PFSK-1 (cell line): ENCODE data around the gene GNAO1.

Experiments used
- FOXP2 ChIP-seq: optimal IDR thresholded peaks from 2 replicates; pipeline ENCODE3; 2011; ENCODE audit warnings: borderline replicate concordance, control low read depth, inconsistent platforms; ENCODE audit not compliant: insufficient read depth; ENCODE audit errors: extremely low read length, extremely low read depth
- POLR2AphosphoS5 ChIP-seq: IDR thresholded peaks from 2 replicates; pipeline ENCODE4 v1.6.1; 2012; ENCODE audit warnings: low read depth, mild to moderate bottlenecking, control low read depth, low read length, moderate library complexity
- SIN3A ChIP-seq: IDR thresholded peaks from 2 replicates; pipeline ENCODE4 v1.6.1; 2012; ENCODE audit warnings: mild to moderate bottlenecking, low read length, moderate library complexity, borderline replicate concordance; ENCODE audit not compliant: insufficient read depth
- TAF1 ChIP-seq: IDR thresholded peaks from 2 replicates; pipeline ENCODE4 v1.6.1; 2012; ENCODE audit warnings: low read length, control low read depth, borderline replicate concordance; ENCODE audit not compliant: insufficient read depth
- TF ChIP-seq, protein P1 (sequence below), 2 experiments: IDR thresholded peaks; 2 replicates each; pipeline versions ENCODE4 v1.6.1 to v1.8.0; 2011 to 2012; ENCODE audit warnings: low read depth in 2 of 2, low read length in 2 of 2, control low read depth in 1 of 2, inconsistent platforms in 1 of 2, mild to moderate bottlenecking in 1 of 2, moderate library complexity in 1 of 2; ENCODE audit not compliant: insufficient read depth in 1 of 2

GRCh38 chr16:56258508-56259424 lies 67.5 kb downstream of the GNAO1 start:
- TF ChIP-seq TAF1: no peak
- no peak for TF ChIP-seq POLR2AphosphoS5
- TF ChIP-seq SIN3A: no peak
- no peak for TF ChIP-seq FOXP2
- TF ChIP-seq, protein P1, sequence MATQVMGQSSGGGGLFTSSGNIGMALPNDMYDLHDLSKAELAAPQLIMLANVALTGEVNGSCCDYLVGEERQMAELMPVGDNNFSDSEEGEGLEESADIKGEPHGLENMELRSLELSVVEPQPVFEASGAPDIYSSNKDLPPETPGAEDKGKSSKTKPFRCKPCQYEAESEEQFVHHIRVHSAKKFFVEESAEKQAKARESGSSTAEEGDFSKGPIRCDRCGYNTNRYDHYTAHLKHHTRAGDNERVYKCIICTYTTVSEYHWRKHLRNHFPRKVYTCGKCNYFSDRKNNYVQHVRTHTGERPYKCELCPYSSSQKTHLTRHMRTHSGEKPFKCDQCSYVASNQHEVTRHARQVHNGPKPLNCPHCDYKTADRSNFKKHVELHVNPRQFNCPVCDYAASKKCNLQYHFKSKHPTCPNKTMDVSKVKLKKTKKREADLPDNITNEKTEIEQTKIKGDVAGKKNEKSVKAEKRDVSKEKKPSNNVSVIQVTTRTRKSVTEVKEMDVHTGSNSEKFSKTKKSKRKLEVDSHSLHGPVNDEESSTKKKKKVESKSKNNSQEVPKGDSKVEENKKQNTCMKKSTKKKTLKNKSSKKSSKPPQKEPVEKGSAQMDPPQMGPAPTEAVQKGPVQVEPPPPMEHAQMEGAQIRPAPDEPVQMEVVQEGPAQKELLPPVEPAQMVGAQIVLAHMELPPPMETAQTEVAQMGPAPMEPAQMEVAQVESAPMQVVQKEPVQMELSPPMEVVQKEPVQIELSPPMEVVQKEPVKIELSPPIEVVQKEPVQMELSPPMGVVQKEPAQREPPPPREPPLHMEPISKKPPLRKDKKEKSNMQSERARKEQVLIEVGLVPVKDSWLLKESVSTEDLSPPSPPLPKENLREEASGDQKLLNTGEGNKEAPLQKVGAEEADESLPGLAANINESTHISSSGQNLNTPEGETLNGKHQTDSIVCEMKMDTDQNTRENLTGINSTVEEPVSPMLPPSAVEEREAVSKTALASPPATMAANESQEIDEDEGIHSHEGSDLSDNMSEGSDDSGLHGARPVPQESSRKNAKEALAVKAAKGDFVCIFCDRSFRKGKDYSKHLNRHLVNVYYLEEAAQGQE (IDR thresholded peaks at IDR 0.05; ENCODE audit: insufficient read depth in 1 of 2, low read depth in 2 of 2, low read length in 2 of 2): no peak
